ENCODE data around the gene RINL.

RINL gene

DNA sequence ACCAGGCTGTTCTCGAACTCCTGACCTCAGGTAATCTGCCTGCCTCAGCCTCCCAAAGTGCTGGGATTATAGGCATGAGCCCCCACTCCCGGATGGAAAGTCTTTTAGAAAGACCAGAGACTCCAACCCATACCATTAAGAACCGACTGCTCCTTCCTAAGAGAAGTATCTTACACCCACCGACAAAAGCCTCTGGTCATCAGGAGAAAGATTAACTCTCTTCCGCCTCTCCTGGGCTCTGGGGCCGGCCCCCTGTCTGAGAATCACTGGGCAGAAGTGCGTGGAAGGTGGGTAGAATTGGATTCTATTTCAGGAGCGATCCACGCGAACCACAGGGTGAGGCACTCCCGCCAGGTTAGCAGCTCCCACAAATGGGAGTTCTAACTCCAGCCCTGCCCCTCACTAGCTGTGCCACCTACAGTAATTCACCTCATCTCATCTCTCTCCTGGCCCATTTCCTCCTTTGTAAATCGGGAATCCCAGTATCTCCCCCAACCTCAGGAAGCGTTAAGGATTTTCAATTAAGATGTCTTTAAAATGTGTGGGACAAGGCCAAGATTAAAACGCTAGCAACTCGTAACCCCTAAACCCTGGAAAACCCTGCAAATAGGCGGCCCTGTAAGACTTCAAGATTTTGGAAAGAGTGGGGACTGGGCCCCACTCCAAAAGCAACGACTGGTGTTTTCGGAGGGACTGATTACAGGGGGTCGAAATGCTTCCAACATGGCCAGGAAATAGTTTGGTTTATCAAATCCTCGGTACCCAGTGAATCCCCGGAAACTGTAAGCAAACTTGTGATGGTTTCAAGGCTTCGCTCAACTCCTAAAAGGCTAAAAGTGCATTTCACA, 29.6 kb downstream of the RINL start:
- no peak for DNase-seq

DNA sequence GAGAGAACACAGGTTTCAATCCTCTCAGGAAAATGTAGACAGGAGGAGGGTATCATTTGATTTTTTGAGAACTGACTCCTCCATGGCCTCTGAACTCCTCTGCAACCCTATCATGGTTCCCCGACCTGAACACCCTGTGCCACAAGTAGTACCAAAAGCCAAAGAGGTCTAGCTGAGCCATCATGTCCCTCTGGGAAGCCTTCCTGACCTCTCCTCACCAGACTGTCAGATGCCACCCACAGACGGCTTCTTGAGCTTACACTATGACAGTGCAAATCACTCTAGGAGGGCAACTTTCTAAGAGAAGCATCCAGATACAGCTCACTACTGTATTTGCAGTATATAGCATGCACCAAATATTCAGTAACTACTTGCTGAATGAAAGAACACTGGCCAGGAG, 32.0 kb downstream of the RINL start:
- no peak for DNase-seq

DNA sequence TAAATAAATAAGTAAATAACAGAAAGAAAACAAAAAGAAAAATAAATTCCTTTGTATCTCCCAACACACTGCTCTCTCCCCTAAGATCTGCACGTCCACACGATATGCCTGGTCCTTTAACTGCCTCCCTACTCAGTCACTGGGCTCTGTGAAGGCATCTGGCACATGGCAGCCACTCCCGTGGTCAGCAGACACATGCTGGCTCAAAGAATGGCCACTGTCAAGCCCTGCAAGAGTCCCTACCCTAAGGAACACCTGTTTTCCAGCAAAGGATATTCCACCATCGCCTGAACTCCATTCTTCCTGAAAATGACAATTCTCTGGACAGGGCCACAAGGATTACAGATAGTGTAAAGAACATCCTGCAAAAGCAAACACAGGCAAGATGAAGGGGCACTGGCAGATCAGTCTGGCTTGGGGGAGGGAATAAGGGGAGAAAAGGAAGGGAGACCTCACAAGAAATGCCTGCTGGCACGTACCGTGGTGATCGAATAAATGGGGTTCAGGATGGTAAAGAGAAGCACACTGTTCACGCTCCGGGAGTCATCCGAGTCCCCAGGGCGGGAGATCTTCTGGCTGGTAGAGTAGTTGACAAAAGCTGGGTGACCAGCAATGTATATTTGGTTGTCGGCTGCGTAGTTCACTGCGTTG, 32.6 kb downstream of the RINL start:
- DNase-seq = no peak

DNA sequence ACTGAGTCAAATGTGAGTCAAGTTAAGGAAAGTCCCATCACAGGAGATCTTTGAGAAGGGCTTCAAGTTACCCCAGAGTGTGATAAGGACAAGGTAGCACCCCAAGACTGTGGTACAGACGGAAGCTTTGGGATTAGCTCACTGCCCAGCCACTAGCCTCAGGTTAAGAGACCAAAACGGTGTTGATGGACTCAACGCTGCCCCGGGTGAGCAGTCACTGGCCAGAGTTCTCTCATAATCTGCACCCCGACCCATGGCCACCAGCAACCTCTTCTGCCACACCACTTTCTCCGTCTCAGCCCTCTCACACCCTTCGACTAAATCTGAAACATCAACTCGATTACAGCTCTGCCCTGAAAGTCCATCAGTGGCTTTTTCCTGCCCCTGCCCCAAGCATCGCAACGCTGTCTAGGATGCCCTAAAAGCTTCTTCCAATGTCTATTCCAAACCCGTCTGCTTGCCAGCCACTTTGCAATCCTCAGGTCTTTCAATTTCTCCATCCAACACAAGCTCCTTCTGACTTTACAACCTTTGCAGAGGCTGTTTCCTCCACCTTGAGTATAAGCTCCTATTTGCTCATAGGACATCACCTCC, 33.9 kb downstream of the RINL start:
- DNase-seq = no peak

DNA sequence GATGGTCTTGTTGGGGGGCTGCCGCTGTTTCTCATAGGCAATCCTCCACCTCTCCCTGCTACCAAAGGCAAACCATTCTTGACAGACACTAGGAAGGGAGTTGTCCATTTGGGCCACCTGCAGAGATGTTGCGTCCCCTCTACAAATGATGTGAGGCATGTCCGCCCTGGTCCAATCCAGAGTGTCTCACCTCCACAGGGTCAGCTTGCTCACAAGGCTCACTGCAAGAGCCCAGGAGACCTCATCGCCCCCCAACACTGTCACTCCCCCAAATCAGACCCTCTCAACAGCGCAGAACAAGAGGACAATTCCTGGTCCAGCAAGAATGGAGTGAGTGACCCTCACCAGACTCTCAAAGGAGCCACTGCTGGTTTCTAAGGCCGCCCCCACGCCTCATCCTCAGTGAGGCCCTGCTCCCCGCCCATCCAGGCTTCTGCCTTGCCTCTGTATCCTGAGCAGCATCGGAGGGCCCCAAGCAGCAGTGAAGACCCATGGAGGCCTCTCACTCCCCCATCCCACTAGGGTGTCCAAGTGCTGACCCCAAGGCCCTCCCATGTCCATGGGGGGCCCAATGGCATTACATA, 34.8 kb downstream of the RINL start:
- DNase-seq = no peak

DNA sequence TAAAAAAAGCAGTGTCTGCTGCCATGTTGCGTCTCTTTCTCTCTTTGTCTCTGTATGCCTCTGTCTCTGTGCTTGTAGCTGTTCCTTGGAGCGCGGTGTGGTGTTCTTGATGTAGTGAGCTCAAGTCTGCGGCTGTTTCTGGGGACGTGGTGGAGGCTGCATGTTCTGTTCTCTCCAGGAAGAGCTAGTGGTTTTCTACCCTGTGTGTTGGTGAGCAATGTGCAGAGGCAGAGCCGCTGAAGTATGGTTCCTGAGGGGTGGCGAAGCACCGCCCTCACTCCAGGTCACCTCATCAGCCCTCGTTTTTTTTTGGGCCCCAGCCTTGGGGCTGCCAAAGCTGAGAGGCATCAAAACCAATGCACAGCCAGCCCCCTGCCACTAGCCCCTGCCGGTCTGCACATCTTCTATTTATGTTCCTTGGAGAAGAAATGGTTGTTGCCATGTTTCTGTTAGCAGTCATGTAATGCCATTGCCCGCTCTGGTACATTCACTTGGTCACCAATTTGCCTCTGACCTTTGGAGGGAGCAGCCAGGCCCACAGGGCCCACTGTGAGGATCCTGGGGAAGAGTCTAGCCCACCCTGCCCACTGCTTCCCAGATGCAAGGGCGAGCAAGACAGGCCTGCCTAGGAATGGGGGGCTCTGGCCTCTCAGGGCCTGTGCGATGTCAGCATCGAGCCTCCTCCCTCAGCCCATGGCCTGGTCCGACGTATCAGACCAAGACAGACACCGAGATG, 35.5 kb downstream of the RINL start:
- DNase-seq = no peak

DNA sequence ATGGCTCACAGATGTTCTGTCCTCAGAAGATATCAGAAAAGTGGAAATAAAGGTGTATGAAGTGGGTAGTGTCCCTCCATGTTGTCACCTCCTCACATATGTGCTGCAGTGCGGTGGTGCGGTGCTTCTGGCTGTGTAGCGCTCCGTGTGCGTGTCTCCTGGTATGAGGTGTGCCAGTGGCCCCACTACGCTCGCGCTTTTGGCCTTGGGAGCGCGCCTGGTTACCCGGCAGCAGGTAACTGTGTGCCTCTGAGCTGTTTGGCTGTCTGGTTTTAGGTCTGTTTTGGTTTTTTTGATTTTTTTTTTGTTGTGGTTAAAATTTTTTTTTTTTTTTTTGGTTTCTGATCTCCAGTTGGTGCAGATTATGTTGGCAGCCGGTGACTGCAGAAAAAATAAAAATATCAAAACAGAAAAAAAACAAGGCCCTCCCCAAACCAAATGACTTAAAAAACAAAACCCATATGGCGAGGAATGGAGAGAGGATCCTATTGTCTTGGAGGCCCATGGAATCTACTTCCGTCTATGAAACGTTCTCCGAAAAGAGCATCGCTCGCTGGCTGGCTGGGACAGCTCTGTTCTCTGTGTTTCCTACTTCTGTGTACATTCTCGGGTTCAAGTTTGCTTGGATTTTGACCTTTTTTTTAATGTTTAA, 36.2 kb downstream of the RINL start:
- no peak for DNase-seq

DNA sequence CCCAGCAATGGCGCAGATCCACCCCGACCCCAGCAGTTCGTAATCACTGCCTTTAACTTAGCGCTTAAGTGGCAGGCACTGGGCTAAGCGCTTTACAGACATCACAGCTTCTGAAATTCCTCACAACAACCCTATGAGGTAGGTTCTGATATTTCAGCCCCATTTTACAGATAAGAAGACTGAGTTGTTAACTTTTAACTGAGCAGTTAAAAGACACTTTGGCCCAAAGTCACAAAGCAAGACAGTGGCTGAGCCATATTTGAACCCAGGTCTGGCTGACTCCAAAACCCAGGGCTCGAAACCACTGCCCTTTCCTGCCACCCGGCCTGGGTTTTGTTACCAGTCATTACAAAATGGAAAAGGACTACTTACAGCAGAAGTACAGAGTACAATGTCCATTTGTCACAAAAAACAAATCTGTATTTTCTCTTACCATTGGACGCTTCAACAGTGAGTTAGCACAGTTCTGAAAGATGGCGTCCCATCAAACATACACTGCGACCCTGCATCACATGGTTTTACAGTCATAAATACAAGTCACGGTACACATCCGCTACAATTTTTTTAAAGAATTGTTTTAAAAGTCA, 36.8 kb downstream of the RINL start:
- DNase-seq = no peak

DNA sequence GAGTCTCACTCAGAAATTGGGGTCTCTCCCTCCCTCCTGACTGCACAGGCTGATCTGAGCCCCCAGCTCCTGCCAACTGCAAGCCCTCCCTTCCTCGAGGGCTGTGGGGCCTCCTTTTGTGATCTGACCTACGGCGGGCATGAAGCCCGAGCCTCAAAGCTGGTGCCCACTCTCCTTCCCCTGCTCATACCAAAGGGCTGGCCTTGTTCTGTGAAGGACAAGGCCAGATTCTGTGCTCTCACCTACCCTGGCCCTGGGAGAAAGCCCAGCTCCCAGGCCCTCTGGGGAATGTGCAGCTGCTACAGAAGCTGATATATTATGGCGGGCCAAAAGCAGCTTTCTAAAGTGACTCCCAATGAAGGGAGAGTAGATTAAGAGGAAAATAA, 37.5 kb downstream of the RINL start:
- DNase-seq = no peak

DNA sequence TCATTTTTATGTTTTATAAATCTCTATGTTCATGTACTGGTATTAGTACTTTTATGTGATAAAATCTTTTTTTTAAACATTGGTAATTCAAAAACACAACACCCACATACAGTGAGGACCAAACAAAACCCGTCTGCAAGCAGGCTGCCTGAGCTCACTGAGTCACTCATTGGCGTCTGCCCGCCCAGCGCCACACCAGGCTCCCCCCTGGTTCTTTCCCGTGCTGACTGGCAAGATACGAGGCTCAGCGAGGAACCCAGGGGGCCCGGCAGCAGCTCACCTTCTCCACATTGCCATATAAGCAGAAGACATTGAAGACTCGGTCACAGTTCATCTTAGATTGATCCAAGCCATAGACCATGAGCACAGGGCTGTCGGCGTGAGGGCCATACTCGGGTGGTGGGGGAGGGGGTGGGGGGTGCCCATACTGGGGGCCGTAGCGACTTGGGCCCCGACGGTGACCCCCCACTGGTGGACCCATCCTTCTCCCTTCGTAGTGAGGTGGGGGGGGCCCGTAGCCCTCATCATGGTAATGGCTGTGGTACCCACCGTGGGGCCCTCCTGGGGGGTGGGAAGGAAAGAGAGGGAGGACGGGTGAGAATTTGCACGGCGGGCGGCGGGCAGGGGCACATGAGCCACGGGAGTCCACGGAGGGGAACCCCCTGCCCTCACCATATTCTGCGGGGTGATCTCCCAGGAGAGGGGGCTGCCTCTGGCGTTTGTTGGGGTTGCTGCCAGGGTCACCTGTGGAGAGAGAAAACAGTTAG, 38.1 kb downstream of the RINL start:
- no peak for DNase-seq

DNA sequence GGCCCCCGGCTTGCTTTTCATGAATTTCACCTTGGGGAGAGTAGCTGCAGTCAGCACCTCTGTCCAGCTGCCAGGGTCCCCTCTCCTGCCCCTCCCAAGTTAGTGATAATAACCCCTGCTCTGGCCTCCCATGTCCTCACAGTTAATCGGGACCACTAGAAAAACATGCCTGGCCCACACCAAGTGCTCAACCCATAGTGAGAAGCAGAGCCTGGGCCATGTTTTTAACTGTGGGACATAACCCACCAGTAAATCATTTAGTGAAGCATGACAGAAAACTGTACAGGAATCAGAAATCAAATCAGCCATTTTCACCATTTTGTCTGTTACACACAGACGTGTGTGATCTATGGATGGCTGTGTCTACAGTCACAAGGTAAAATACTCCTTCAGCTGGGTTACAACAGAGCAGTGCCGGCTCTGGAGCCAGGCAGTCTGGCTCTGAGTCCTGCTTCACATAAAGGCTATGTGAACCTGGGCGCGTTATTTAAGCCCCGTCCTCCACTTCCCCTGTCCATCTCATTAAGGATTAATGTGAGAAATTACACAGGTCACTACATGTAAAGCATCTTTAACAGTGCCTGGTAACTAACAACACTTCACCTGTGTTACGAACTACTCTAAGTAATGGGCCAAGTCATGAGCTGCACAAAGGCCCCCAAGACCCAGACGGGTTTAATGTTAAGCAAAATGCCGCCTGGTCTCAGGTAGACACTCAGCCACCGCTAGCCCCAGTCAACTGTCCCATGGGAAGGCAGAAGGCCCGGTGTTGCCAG, 38.9 kb downstream of the RINL start:
- no peak for DNase-seq

DNA sequence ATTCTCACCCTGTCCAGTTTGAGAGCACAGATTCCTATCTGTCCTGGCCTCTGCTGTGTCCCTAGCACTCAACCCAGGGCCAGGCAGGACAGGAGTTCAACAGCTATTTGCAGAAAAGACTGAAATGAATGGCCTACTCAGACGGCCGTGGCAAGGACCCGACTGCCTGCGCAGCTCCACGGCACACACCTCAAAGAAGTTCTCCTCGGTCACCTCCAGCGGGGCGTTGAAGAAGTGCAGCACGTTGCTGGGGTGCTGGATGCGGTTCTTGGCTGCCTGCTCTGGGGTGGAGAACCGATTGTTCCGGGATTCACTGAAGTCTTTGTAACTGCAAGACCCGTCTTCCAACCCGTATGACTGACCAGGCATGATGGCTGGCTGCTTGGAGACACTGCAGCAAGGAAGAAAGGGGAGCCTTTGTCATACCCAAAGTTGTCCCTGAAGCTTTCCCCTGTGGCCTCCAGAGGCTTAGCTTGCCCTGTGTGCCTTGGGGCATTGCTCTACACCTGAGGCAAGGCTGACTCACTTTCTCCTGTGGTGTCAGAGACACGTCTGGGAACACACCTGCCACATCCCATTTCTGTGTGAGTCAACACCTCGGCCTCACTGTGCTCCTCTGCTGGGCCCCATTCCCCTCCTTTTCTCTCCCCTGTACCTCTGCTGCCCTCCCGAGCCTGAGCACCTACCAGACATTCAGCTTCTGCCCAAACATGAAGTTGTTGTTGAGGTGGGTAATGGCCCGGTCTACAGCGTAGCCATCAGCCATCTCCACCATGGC, 39.7 kb downstream of the RINL start:
- DNase-seq = no peak

DNA sequence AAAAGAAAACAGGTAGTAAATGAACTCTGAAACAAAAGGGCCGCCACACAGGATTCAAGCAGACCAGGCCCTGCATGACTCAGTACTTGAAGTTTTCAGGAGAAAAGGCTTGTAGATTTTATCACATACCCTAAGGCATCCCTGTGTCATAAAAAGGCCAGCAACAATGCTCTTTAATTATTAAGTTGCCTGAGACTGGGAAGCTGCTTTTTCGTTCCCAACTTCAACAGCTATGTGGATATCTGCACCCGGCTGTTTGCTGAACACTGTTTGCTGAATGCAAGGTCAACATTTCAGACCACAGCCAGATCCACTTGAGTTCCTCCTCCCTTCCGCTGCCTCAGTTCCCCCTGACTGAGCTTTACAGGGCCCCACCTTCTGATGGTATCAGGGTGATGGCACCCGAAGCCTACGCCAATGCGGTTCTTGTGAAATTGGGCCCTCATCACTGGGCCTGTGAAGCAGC, 40.4 kb downstream of the RINL start:
- DNase-seq = no peak

DNA sequence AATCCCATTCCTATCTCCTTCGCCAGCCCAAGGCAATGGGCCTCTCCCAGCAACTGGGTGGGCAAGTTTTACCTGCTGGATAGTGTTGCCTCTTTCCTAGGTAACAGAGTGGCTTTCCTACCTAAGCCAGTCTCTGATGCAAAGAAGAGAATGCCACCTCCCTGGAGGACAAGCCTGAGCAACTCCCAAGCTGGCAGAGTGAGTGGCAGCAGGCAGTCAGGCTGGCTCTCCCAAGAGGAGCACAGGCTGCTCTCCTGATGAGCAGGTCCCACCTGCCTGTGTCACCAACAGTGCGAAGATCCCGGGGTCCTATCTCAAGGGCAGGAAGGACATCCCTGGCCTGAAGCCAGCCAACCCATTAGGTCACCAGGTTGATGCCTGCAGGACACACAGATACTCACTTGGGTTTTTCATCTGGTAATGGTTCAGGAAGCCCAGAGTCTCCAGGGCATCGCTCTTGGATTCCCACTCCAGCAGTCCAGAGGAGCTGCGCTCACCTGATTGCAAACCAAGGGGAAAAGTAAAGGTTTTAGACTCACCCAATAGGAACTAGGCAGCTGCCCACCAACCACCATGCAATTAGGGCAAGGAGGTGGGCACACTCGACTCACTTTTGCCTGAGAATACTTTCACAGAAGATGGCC, 41.0 kb downstream of the RINL start:
- no peak for DNase-seq

DNA sequence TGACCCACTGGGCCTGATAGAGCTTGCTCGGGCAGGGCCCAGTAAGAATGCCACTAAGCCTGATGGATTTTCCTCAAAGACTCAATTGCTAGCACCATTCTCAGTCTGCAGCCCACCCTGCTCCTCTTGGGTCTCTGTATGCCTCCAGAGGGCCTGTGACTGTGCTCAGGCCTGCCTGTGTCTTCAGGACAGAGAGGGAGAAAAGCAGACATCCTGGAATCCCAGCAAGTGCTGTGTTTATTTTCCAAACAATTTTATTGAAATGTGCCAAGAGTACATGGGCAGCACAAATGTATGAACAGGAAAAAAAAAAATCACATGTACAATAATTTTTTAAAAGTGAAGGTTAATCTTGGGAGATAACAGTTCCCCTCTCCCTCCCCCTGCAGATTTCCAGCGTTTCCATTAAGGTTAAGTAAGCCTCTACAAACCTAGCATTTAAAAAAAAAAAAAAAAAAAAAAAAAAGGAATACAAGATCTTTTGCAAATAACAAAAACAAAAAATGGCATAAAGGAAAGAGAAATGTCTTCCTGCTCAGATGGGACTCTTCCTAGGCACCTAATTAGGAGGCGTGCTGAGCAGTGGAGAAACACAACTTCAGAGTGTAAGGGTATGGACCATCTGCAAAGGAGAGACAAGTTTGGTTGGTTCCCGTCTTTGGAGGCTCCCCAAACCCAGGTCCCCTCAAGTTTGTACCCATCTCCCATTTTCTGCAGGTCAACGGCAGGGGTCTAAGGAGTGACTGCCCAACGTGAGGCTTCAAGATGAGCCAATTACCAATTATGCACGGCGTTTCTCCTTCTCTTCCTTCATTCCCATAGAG, 41.7 kb downstream of the RINL start:
- DNase-seq = no peak

DNA sequence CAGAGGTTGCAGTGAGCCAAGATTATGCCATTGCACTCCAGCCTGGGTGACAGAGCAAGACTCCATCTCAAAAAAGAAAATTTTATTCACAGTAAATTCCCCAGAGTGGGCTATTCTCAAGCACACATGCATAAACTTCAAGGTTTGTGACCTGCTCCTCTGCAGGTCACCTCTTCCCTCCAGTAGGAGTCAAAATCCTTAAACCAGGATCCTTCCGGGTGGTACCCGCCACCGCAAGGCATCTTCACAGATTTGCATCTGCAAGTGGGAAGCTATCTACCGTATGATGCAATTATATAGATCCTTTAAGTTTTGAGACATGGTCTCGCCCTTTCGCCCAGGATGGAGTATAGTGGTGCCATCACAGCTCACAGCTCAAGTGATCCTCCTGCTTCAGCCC, 43.5 kb downstream of the RINL start:
- no peak for DNase-seq

DNA sequence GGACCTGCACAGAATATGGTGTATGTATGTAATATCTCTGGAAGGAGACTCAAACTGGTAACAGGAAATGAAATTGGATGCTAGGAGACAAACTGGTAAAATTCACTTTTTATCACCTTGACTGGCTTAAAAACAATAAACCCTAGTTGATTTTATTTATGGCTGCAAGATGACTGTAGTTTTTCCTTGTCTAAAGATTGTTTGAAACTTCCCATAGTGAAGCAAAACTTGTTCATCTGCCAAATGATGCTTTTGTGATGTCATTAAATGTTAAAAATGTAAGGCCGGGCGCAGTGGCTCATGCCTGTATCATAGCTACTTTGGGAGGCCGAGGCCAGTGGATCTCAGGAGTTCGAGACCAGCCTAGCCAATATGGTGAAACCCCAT, 44.0 kb downstream of the RINL start:
- DNase-seq = no peak

DNA sequence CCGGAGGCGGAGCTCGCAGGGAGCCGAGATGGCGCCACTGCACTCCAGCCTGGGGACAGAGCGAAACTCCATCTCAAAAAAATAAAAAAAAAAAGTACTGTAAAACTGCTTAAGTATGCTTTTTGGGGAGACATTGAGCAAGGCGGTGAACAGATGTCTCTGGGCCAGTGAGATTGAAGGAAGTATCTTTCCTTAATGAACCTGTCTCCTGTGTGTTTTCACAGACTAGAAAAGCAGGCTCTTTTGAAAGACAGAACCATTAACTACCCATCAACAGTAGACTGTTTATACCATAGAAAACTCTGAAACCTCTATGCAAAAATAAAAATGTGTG, 45.0 kb downstream of the RINL start:
- no peak for DNase-seq

Data from HCEC 1CT (cell line).